PC-3 (cell line): ENCODE results near the gene KIRREL1.

Experiments used
- EZH2 ChIP-seq: fragments of 300-600 bp; sonication (generic); IDR thresholded peaks from one replicate; pipeline ENCODE4 v1.6.1; 2017; ENCODE audit warnings: antibody characterized with exemption, mild to moderate bottlenecking, low read length; ENCODE audit not compliant: unreplicated experiment
- TF ChIP-seq, protein P1 (sequence below): fragments of 300-600 bp; sonication (generic); conservative IDR thresholded peaks from 2 replicates; pipeline ENCODE4 v1.5.1; 2017; ENCODE audit warnings: antibody characterized with exemption, low read depth, mild to moderate bottlenecking, low read length

DNA sequence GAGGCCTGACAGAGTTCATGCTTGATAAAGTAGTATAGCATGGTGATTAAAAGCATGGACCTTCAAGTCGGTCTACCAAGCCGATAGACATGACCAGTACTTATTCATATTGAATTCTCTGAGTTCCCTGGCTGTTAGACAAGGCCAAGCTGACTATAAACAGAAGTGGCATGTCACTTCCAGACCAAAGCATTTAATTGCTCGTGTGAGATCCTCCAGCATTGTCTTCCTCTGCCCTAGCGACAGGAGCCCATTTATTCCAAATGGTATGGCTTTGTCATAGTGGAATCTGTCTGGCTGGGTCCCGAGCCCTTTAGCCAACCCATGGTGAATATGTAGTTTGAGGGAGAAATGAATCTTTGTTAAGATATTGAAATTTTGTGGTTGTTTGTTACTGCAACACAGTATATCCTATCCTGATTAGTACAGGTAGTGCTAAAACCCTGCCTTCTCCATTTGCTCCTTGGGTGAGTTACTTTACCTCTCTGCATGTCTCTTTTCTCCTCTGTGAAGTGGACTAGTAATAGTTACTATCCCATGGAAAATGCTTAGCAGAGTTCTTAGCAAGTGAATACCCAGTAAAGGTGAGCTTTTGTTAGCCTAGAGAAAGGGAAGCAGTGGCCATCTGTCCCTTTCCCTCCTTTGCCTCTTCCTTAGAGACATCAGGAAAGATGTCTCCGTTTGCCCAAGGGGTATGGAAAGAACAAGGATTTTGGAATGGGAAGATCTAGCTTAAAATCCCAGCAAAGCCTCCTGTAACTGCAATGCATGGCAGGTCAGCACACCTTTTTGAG is 109.6 kb downstream of the KIRREL1 start:
- no peak for TF ChIP-seq EZH2
- TF ChIP-seq, protein P1, sequence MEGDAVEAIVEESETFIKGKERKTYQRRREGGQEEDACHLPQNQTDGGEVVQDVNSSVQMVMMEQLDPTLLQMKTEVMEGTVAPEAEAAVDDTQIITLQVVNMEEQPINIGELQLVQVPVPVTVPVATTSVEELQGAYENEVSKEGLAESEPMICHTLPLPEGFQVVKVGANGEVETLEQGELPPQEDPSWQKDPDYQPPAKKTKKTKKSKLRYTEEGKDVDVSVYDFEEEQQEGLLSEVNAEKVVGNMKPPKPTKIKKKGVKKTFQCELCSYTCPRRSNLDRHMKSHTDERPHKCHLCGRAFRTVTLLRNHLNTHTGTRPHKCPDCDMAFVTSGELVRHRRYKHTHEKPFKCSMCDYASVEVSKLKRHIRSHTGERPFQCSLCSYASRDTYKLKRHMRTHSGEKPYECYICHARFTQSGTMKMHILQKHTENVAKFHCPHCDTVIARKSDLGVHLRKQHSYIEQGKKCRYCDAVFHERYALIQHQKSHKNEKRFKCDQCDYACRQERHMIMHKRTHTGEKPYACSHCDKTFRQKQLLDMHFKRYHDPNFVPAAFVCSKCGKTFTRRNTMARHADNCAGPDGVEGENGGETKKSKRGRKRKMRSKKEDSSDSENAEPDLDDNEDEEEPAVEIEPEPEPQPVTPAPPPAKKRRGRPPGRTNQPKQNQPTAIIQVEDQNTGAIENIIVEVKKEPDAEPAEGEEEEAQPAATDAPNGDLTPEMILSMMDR = no peak
